Common myeloid progenitor, CD34-positive (primary cell): Measurements from ENCODE around the gene ATP2B2.

ENCODE experiments used
- CTCF ChIA-PET: fragments of 350-600 bp; sonication (Branson Sonifier 250); formaldehyde crosslinking; loops from one replicate; lab custom pipeline; 2021; ENCODE audit warnings: antibody characterized with exemption; lab: Charles Lee
- POLR2A ChIA-PET: fragments of 350-600 bp; sonication (Branson Sonifier 250); formaldehyde crosslinking; loops from one replicate; lab custom pipeline; 2021; ENCODE audit warnings: antibody characterized with exemption; lab: Charles Lee
- DNase-seq, 3 donors: peaks; one replicate each; pipeline versions ENCODE4 v3.0.0 to v3.0.0-alpha.2; 2013
- H3K27ac ChIP-seq, 2 experiments: 1 replicate in 1 of 2; 2 replicates in 1 of 2; pipeline ENCODE4 v1.7.0; 2013; ENCODE audit warnings: inconsistent platforms in 2 of 2, low read length in 2 of 2, mild to moderate bottlenecking in 2 of 2, low read depth in 1 of 2, moderate library complexity in 1 of 2; ENCODE audit not compliant: severe bottlenecking in 2 of 2, insufficient read depth in 1 of 2, poor library complexity in 1 of 2
- H3K27me3 ChIP-seq, 5 experiments: replicated peaks in 2 of 5; 1 replicate in 3 of 5; 2 replicates in 2 of 5; pipeline versions ENCODE4 v1.6.1 to v1.7.0; 2013; ENCODE audit warnings: low read length in 4 of 5, mild to moderate bottlenecking in 2 of 5, moderate library complexity in 2 of 5, inconsistent platforms in 1 of 5; ENCODE audit not compliant: insufficient read depth in 5 of 5, control insufficient read depth in 4 of 5
- H3K36me3 ChIP-seq, 4 experiments: 1 replicate in 2 of 4; 2 replicates in 2 of 4; pipeline versions ENCODE4 v1.6.1 to v1.7.0; 2013; ENCODE audit warnings: low read length in 3 of 4, control low read depth in 1 of 4, mild to moderate bottlenecking in 1 of 4; ENCODE audit not compliant: control insufficient read depth in 4 of 4, insufficient read depth in 4 of 4
- H3K4me1 ChIP-seq, 4 experiments: 1 replicate in 3 of 4; 2 replicates in 1 of 4; pipeline versions ENCODE4 v1.6.1 to v1.7.1; 2013; ENCODE audit warnings: low read length in 3 of 4, mild to moderate bottlenecking in 3 of 4, control low read depth in 1 of 4, inconsistent platforms in 1 of 4, moderate library complexity in 1 of 4; ENCODE audit not compliant: control insufficient read depth in 4 of 4, insufficient read depth in 4 of 4; ENCODE audit errors: control extremely low read depth in 1 of 4
- H3K4me3 ChIP-seq, 7 experiments: 1 replicate in 4 of 7; 2 replicates in 3 of 7; pipeline versions ENCODE4 v1.5.1 to v1.7.0; 2013; ENCODE audit warnings: mild to moderate bottlenecking in 7 of 7, low read length in 6 of 7, moderate library complexity in 6 of 7, inconsistent platforms in 2 of 7, low read depth in 2 of 7, control low read depth in 1 of 7; ENCODE audit not compliant: insufficient read depth in 4 of 7, control insufficient read depth in 1 of 7; ENCODE audit errors: extremely low read depth in 1 of 7
- H3K9me3 ChIP-seq, 5 experiments: 1 replicate in 4 of 5; 2 replicates in 1 of 5; pipeline versions ENCODE4 v1.6.1 to v1.7.1; 2013; ENCODE audit warnings: low read length in 4 of 5, mild to moderate bottlenecking in 2 of 5, inconsistent platforms in 1 of 5, low read depth in 1 of 5, moderate library complexity in 1 of 5; ENCODE audit not compliant: control insufficient read depth in 4 of 5, insufficient read depth in 2 of 5; ENCODE audit errors: control extremely low read depth in 1 of 5
- WGBS: methylation state at CpG from one replicate; pipeline ENCODE4 v1.1.5; 2013; ENCODE audit not compliant: insufficient coverage; 5-methylcytosine and 5-hydroxymethylcytosine counted together

ATP2B2 gene

DNA sequence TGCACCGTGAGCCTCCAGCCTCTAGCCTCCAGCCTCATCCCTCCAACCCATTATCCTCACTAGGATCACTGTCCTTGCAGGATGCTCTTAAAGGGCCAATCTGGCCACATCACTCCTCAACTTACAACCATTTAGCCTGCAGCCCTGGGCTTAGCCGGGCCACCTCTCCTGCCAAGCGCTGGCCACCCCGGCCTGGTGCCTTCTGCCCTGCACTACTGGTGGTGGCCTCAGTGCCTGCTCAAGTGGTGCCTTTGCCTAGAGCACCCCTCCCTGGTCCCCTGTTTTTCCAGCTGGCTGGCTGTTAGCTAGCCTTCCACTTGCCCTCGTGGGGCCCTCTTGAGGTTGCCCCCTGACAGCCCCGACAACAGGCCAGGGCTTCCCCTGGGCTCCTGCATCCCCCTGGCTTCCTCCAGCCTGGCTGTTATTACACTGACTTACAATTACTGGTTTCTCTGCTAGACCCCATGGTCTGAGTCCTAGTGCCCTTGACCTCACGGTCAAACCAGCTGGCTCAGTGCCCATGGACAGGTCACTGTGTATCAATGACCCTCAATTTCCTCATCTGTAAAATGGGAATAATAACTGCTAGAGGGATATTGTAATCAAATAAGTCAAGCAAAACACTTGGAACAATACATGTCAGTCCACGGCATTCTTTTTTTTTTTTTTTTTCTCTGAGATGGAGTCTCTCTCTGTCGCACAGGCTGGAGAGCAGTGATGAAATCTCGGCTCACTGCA lies 15.5 kb downstream of the ATP2B2 start:
- H3K4me3 ChIP-seq: no peak overlapping the region
- H3K36me3 ChIP-seq: no peaks in the 10 kb centered on the region
- no peaks in the 10 kb centered on the region for H3K9me3 ChIP-seq
- DNase-seq: no peak
- no peaks in the 10 kb centered on the region for H3K27me3 ChIP-seq
- CTCF ChIA-PET: interaction anchor here (1.3 kb wide), 1 partner anchor 10 kb away, joined by 3 read pairs; no protein-coding TSS in a partner anchor
- no peak overlapping the region for H3K27ac ChIP-seq
- WGBS: 93% methylated on average over 8 of the region's 10 CpGs
- H3K4me1 ChIP-seq: no peaks in the 10 kb centered on the region
- POLR2A ChIA-PET: no interaction called here

DNA sequence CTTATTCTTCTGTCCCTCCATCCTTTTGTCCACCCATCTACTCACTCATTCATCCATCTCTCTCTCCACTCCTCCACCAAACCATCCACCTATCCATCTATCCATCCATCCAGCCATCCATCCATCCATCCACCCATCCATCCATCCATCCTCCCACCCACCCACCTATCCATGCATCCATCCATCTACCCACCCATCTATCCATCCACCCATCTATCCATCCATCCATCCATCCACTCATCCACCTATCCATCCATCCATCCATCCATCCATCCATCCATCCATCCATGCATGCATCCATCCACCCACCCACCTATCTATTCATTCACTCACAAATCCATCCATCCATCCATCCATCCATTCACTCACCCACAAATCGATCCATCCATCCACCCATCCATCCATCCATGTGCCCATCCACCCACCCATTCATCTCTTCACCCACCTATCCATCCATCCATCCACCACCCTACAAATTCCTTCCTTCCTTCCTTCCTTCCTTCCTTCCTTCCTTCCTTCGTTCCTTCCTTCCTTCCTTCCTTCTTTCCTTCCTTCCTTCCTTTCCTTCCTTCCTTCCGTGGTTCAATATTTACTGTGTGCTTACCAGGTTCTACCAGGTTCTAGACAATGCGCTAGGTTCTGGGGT lies 17.3 kb downstream of the ATP2B2 start:
- Histone ChIP-seq H3K4me3 (no peak overlapping the region), H3K27ac (no peak overlapping the region), H3K9me3 (no peaks in the 10 kb centered on the region), H3K4me1 (no peaks in the 10 kb centered on the region), H3K27me3 (no peaks in the 10 kb centered on the region), H3K36me3 (no peaks in the 10 kb centered on the region)
- no peak for DNase-seq
- WGBS: 100% methylated on average over 2 of the region's 4 CpGs
- CTCF ChIA-PET: no interaction called here
- POLR2A ChIA-PET: no interaction called here

DNA sequence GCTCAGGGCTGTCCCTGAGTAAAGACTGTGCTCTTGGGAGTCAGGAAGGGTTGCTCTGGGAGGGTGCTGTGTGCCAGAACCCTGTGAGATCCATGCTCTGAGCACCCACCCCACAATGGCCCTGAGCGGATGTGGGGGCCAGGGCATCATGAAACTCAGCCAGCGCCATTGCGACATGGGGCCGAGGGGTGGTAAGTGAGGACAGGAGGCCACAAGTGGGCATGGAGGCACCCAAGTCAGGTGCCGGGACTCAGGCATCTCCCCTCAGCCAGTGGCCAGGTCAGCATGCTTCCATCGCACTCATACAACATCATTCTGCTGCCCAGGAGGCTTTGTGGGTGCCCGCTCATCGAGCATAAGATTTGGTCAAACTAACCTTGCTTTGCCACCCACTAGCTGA lies 19.6 kb downstream of the ATP2B2 start:
- ChIA-PET CTCF (no interaction called here), POLR2A (no interaction called here)
- Histone ChIP-seq H3K4me3 (no peak overlapping the region), H3K27me3 (no peaks in the 10 kb centered on the region), H3K9me3 (no peaks in the 10 kb centered on the region), H3K4me1 (no peaks in the 10 kb centered on the region), H3K36me3 (no peaks in the 10 kb centered on the region), H3K27ac (no peak overlapping the region)
- WGBS: 96% methylated on average over 8 of the region's 8 CpGs
- DNase-seq: no peak

DNA sequence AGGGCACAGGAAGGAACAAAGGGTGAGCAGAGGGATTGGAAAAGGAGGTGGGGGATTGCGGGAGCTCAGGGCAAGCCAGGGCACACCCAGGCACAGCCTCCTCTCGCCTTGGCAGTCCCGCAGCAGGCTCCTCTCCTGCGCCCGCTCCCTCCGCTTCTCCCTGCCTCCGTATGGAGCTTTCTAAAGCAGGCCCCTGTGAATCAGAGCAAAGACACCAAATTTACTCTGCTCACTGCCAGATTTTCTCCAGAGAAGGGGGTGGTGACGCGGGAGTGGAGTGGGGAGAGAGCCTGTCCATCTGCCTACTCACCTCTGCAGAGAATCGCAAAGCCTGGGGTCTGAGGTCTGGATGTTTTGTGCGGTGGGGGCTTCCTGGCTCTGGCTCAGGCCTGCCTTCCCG lies 20.0 kb downstream of the ATP2B2 start:
- POLR2A ChIA-PET: no interaction called here
- Histone ChIP-seq H3K36me3 (no peaks in the 10 kb centered on the region), H3K4me3 (no peak overlapping the region), H3K4me1 (no peaks in the 10 kb centered on the region), H3K27me3 (no peaks in the 10 kb centered on the region), H3K9me3 (no peaks in the 10 kb centered on the region), H3K27ac (no peak overlapping the region)
- CTCF ChIA-PET: no interaction called here
- 88% methylated on average over 11 of the region's 12 CpGs for WGBS
- DNase-seq: no peak

DNA sequence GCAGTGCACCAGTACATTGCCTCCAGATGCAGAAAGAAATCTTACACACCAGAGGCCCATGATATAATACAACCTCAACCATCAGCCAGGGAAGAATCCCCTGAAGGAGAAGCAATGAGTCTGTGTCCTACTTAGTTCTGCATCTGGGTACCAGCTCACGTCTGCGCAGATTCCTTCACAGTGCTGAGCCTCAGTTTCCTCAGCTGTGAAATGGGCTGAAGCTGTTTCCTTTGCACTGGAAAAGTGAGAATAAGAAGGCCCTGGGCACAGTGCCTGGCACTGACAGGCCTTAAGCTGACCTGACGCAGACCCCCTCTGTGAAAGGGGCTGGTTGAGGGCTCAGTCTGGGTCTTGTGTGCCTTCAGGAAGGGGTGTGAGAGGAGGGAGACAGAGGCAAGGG lies 20.7 kb downstream of the ATP2B2 start:
- no peaks in the 10 kb centered on the region for H3K36me3 ChIP-seq
- 95% methylated on average over 2 of the region's 3 CpGs for WGBS
- H3K4me3 ChIP-seq: no peak overlapping the region
- no peak overlapping the region for H3K27ac ChIP-seq
- ChIA-PET CTCF (no interaction called here), POLR2A (no interaction called here)
- no peaks in the 10 kb centered on the region for H3K9me3 ChIP-seq
- no peak for DNase-seq
- H3K4me1 ChIP-seq: no peaks in the 10 kb centered on the region
- no peaks in the 10 kb centered on the region for H3K27me3 ChIP-seq

DNA sequence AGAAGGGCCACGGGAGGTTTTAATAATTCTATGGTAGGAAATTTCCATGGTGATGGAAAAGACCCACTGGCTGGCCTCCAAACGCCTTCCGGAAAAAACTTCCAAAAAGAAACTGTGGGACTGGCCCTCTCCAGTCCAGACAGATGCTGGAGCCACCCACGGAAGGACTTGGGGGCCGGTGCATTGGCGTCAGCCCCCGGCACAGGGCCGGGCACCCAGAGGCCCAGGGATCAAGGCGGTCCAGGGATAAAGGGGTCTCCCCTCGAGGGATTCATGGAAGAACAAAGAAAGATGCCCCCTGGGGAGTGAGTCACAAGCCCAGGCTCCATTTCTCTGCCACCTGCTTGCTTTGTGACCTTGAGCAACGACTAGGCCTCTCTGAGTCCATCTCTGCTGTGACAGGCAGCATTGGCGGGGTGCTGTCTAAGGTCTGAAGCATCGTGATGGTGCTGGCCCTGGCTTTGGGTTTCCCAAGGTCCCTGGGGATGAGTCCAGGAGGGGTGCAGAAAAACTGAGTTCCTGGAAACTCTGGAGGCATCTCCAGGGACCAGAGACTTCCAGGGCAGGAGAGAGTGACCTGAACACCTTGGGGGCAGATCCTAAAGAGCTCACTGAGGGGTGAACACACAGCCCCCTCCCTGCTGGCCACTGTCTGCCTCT lies 21.6 kb downstream of the ATP2B2 start:
- Histone ChIP-seq H3K4me1 (no peaks in the 10 kb centered on the region), H3K27me3 (no peaks in the 10 kb centered on the region), H3K9me3 (peaks cover 0 to 5% (median 4%) of the 10 kb centered on the region in 5 experiments), H3K4me3 (no peak overlapping the region), H3K27ac (no peak overlapping the region), H3K36me3 (no peaks in the 10 kb centered on the region)
- ChIA-PET CTCF (no interaction called here), POLR2A (no interaction called here)
- WGBS: 94% methylated on average over 11 of the region's 13 CpGs
- no peak for DNase-seq

DNA sequence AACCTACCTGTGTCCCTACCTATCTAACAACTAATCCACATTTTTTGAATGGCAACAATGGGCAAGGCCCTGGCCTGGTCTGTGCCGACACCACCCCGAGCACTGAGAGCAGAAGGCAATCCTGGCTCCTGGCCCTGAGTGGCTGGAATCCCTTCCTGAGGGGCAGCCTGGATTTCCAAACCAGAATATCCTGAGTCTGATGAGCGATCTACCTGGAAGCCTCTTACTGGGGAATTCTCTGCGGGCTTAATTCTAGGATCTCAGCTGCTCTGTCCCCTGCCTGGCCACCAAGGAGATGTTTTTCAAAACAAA lies 22.1 kb downstream of the ATP2B2 start:
- WGBS: 93% methylated on average over 4 of the region's 4 CpGs
- POLR2A ChIA-PET: no interaction called here

More for the DNA sequence above, 22.1 kb downstream of the ATP2B2 start:
- no peaks in the 10 kb centered on the region for H3K4me1 ChIP-seq
- H3K4me3 ChIP-seq: no peak overlapping the region
- H3K27me3 ChIP-seq: no peaks in the 10 kb centered on the region
- H3K9me3 ChIP-seq: peaks cover 0 to 8% (median 6%) of the 10 kb centered on the region in 5 experiments
- CTCF ChIA-PET: no interaction called here
- no peak overlapping the region for H3K27ac ChIP-seq
- no peaks in the 10 kb centered on the region for H3K36me3 ChIP-seq
- no peak for DNase-seq
